KG1 (cell line): ENCODE data around the gene MBP.
"Not testable (repeated sequence)": the region's sequence is repeated elsewhere in the genome, so short reads cannot be mapped to it uniquely, and the experiment has no call there.

Source experiments
- DNase-seq: peaks from one replicate; lab custom pipeline; 2025; lab: John Stamatoyannopoulos, UW

The MBP gene

DNA sequence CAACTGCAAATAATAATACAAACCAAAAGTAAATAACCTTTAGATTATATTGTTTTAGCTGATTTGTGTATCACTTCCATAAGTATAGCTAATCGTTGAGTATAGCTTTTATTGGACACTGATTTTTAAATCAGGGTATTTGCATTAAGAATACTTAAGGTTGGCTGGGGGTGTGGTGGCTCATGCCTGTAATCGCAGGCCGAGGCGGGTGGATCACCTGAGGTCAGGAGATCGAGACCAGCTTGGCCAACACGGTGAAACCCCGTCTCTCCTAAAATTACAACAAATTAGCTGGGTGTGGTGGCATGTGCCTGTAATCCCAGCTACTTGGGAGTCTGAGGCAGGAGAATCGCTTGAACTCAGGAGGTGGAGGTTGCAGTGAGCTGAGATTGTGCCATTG, 188.2 kb downstream of the MBP start:
- DNase-seq = not testable (repeated sequence)

GRCh38 chr18:76943542-76944339, 188.8 kb downstream of the MBP start:
- no peak for DNase-seq

- no peak for DNase-seq
These were observed 191.3 kb downstream of the MBP start for GRCh38 chr18:76941284-76941683.

DNA sequence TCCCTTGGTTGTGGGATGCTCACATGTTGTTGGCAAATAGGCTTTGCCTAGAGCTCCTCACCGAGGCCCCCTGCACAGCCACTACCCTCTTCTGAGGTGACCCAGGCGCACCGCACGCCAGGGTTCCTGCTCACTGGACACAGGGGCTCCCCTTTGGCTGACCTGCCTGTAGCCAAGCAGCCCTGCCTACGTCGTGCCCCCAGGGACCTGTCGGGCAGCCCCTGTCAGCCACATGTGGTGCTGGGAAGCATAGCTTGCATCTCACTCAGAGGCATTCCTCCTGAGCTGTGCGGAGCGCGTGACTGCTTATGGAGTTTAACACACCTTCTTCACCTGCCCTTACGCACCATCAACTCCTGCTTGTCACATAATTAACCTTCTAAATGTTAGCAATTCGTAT, 194.0 kb downstream of the MBP start:
- no peak for DNase-seq

- DNase-seq = no peak
These were observed 195.0 kb downstream of the MBP start for GRCh38 chr18:76937597-76937996.

GRCh38 chr18:76936877-76937276, 195.7 kb downstream of the MBP start:
- no peak for DNase-seq

DNA sequence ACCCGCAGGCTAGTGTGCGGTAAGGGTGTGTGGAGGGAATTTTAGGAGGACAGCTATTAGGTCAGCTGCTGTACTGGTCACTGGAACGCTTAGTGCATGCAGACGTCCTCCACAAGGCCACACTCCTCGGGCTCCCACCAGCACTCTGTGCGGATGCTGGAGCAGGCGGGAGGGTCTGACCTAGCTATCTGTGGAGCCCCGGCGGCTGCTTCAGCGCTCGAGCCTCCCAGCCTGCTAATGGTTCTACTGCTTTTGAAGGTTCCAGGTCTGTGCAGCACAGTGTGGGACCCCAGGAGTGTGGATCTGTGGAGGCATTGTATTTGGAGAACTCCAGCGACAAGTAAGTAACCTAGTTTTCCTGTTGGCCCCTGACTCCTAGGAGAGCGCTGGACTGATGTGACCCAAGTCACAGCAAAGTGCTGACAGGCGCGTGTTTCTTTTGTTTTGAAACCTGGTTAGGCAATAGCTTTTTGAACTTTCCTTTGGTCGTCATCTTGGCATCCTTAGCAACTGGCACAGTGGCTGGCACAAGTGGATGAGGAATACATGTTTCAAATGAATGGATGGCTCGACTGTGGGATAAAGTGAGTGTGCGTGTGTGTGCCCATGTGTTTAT, 196.8 kb downstream of the MBP start:
- DNase-seq = no peak

- DNase-seq = no peak
These were observed 200.4 kb downstream of the MBP start for GRCh38 chr18:76932026-76932819.

DNA sequence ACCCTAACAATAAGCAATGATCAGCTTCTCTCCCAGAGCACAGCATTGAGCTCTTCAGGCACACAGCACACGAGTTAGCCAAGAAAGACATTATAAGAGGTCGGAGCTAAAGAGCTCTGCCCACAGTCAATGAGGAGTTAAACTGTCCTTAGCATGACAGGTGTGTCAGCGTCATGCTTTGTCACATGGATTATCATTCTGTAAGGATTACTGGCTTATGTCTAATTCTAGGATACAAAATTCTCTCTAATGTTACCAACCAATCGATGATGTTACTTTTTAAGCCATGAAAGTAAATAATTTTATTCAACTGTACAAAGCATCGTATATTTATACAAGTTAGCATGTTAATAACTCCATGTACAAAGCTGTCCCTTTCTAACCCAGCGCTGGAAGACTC, 201.4 kb downstream of the MBP start:
- DNase-seq = no peak
